ENCODE measurements around the gene METTL21A. TPM values are rescaled to one million over a fixed set of nuclear protein-coding genes. Genes with fewer than 3 reads are reported as not detected.

METTL21A gene
- total RNA-seq, 1 donor from 2014 or later = 23.1 TPM

- Mint-ChIP-seq H3K4me3 (no peak overlapping the region), H3K4me1 (ENCODE audit: unreplicated experiment) (peaks cover 6% of the 10 kb centered on the region), H3K27me3 (no peaks in the 10 kb centered on the region), H3K36me3 (peaks cover 21% of the 10 kb centered on the region), H3K9me3 (no peaks in the 10 kb centered on the region), H3K27ac (no peak overlapping the region)
- no peak for DNase-seq (ENCODE audit: extremely low spot score, unreplicated experiment)
- no peak for TF ChIP-seq CTCF (conservative IDR thresholded peaks at IDR 0.05)
These were observed 18.4 kb downstream of the METTL21A start for GRCh38 chr2:207606829-207607228.

DNA sequence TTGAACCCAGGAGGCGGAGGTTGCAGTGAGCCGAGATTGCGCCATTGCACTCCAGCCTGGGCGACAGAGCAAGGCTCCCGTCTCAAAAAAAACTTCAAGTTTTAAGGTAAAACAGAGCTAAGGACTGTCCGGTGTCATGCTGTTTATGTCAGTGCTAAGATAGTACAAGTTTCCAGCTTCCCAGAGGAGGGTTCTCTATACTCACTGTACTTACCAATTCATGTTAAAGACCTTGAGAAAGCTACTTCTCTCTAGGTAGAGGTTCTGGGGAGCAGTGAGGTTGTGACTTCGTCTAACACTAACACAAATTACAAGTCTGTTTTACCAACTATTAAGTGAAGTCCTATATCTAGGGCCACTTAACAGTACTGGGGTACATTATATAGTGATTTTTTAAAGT lies 18.8 kb downstream of the METTL21A start:
- Mint-ChIP-seq H3K4me3 (no peak overlapping the region), H3K4me1 (ENCODE audit: unreplicated experiment) (peaks cover 8% of the 10 kb centered on the region), H3K9me3 (no peaks in the 10 kb centered on the region), H3K27me3 (no peaks in the 10 kb centered on the region), H3K27ac (no peak overlapping the region), H3K36me3 (peaks cover 24% of the 10 kb centered on the region)
- no peak for TF ChIP-seq CTCF (conservative IDR thresholded peaks at IDR 0.05)
- DNase-seq (ENCODE audit: extremely low spot score, unreplicated experiment) = no peak

GRCh38 chr2:207603486-207603885 lies 21.7 kb downstream of the METTL21A start:
- Mint-ChIP-seq H3K27ac (no peak overlapping the region), H3K4me3 (no peak overlapping the region), H3K36me3 (peaks cover 21% of the 10 kb centered on the region), H3K9me3 (no peaks in the 10 kb centered on the region), H3K4me1 (ENCODE audit: unreplicated experiment) (peaks cover 8% of the 10 kb centered on the region), H3K27me3 (no peaks in the 10 kb centered on the region)
- no peak for TF ChIP-seq CTCF (conservative IDR thresholded peaks at IDR 0.05)
- no peak for DNase-seq (ENCODE audit: extremely low spot score, unreplicated experiment)

DNA sequence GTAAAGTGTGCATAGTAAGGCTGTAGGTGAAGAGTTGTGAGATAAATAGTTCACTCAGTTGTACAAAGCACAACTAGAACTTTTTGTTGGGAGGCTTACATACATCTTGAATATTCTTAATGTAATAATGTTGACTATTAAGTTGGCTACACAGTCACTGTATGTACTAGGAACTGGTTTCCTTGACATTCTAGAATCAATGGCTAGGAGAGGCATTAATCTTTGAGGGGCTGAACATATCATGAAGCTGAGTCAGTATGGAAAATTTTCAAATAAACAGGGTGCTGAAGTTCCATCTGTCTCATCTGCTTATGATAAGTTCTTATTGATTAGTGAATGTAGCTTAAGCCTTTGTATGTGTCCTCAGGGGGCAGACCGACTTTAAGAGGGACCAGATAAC lies 23.4 kb downstream of the METTL21A start:
- DNase-seq (ENCODE audit: extremely low spot score, unreplicated experiment) = no peak
- no peak for TF ChIP-seq CTCF (conservative IDR thresholded peaks at IDR 0.05)
- Mint-ChIP-seq H3K4me3 (no peak overlapping the region), H3K4me1 (ENCODE audit: unreplicated experiment) (peaks cover 8% of the 10 kb centered on the region), H3K27me3 (no peaks in the 10 kb centered on the region), H3K27ac (no peak overlapping the region), H3K36me3 (peaks cover 21% of the 10 kb centered on the region), H3K9me3 (no peaks in the 10 kb centered on the region)

DNA sequence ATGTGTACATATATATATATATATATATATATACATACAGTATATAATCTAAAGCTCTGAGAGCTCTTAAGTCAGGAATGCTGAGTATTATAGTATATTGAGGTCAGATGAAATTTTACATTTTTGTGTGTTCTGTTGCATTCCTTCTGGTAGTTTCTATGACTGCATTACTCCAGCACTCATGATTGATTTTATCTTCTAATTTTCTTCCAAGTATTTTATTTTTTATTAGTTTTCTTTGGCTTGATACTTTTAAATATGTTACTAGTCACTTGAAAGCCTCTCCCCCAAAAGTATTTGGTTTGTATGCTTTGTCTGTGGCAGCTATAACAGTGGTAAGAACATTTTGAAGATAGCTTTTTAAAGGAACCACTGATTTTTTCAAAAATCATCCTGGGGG lies 25.0 kb downstream of the METTL21A start:
- no peak overlapping the region for H3K4me3 Mint-ChIP-seq
- DNase-seq (ENCODE audit: extremely low spot score, unreplicated experiment) = no peak
- no peak overlapping the region for H3K27ac Mint-ChIP-seq

More for the DNA sequence above, 25.0 kb downstream of the METTL21A start:
- TF ChIP-seq CTCF (conservative IDR thresholded peaks at IDR 0.05) = no peak
- no peaks in the 10 kb centered on the region for H3K9me3 Mint-ChIP-seq
- H3K4me1 Mint-ChIP-seq (ENCODE audit: unreplicated experiment) = peaks cover 8% of the 10 kb centered on the region
- H3K27me3 Mint-ChIP-seq = no peaks in the 10 kb centered on the region
- peaks cover 25% of the 10 kb centered on the region for H3K36me3 Mint-ChIP-seq

All from type B pancreatic cell (in vitro differentiated cells).